Measurements from ENCODE around the gene FOSL1.

Gene FOSL1

GRCh38 chr11:65900125-65900898 is at the start of gene FOSL1:
Gene FOSL1, minus strand, starts transcription at chr11:65900388. Its CDS starts 49 bp downstream, at chr11:65900339.
- DNase-seq = peak; percentile 61

GRCh38 chr11:65947603-65948125 is 47.5 kb upstream of the FOSL1 start:
- DNase-seq = no peak

GRCh38 chr11:65947133-65947532 is 46.9 kb upstream of the FOSL1 start:
- no peak for DNase-seq

GRCh38 chr11:65946655-65947054 is 46.5 kb upstream of the FOSL1 start:
- DNase-seq = no peak

GRCh38 chr11:65945941-65946558 is 45.9 kb upstream of the FOSL1 start:
- DNase-seq = no peak

GRCh38 chr11:65945430-65945911 is 45.3 kb upstream of the FOSL1 start, which contains the start of gene TSGA10IP:
Gene TSGA10IP, plus strand, starts transcription at chr11:65945480. Its CDS starts 196 bp downstream, at chr11:65945676.
- no peak for DNase-seq

- no peak for DNase-seq
Observed at GRCh38 chr11:65944767-65945166, 44.6 kb upstream of the FOSL1 start.

GRCh38 chr11:65944191-65944590 is 44.0 kb upstream of the FOSL1 start:
- no peak for DNase-seq

GRCh38 chr11:65942531-65942930 is 42.3 kb upstream of the FOSL1 start:
- no peak for DNase-seq

- DNase-seq = no peak
Observed at GRCh38 chr11:65941720-65942310, 41.6 kb upstream of the FOSL1 start.

- no peak for DNase-seq
Observed at GRCh38 chr11:65937766-65938165, 37.6 kb upstream of the FOSL1 start.

- no peak for DNase-seq
Observed at GRCh38 chr11:65934014-65934413, 33.8 kb upstream of the FOSL1 start.

GRCh38 chr11:65932558-65932919 is 32.4 kb upstream of the FOSL1 start:
- no peak for DNase-seq

GRCh38 chr11:65931773-65932557 is 31.8 kb upstream of the FOSL1 start:
- DNase-seq = no peak

GRCh38 chr11:65928667-65929066 is 28.5 kb upstream of the FOSL1 start:
- no peak for DNase-seq

- no peak for DNase-seq
Observed at GRCh38 chr11:65927904-65928397, 27.8 kb upstream of the FOSL1 start.

- no peak for DNase-seq
Observed at GRCh38 chr11:65925397-65925796, 25.2 kb upstream of the FOSL1 start.

GRCh38 chr11:65922565-65922964 is 22.4 kb upstream of the FOSL1 start:
- DNase-seq = no peak

- no peak for DNase-seq
Observed at GRCh38 chr11:65921876-65922275, 21.7 kb upstream of the FOSL1 start.

GRCh38 chr11:65921033-65921555 is 20.9 kb upstream of the FOSL1 start:
- DNase-seq = no peak

GRCh38 chr11:65920372-65920802 is 20.2 kb upstream of the FOSL1 start:
- no peak for DNase-seq

Data from GF-D8 (cell line).